KG1 (cell line): ENCODE results near the gene OSBPL7.
"Not testable (repeated sequence)": the region's sequence is repeated elsewhere in the genome, so short reads cannot be mapped to it uniquely, and the experiment has no call there.

Experiments
- DNase-seq: peaks from one replicate; lab custom pipeline; 2025; lab: John Stamatoyannopoulos, UW

The OSBPL7 gene

DNA sequence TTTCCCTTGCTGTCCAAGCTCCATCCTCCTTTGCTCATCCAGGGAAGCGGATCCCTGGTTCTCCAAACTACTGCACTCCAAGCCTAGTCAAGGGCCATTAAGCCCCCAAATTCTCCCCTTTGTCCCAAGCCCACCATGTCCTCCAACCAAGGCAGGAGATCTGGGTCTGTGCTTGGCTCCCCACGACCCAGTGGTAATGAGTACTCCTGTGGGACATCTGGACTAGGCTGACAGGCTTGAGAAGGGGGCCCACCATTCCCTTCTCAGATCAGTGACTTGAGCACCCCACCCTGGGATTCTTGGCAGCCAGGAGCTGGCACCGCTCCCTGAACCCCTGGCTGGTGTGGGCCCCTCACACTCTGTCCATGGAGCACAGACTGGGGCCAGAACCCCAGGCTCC lies 17.1 kb downstream of the OSBPL7 start:
- no peak for DNase-seq

- DNase-seq, result no peak
Measured at GRCh38 chr17:47803751-47804150, 17.8 kb downstream of the OSBPL7 start.

DNA sequence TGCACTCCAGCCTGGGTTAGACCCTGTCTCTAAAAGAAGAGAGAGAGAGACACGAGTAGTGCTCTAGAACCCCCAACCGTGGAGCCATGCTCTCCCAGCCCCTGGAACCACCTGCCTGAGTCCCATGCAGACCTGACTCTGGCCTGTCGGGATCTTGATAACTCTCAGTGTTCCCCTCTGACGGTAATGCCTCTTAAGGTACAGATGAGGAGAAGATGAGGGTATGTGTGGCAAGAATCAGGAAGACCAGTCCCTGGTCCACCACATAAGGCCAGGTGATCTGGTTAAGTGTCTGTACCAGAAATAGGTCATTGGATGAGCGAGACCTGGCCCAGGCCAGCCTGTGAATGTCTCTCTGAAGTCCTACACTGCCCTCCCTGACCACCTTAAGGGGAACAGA lies 18.4 kb downstream of the OSBPL7 start:
- DNase-seq, result no peak

DNA sequence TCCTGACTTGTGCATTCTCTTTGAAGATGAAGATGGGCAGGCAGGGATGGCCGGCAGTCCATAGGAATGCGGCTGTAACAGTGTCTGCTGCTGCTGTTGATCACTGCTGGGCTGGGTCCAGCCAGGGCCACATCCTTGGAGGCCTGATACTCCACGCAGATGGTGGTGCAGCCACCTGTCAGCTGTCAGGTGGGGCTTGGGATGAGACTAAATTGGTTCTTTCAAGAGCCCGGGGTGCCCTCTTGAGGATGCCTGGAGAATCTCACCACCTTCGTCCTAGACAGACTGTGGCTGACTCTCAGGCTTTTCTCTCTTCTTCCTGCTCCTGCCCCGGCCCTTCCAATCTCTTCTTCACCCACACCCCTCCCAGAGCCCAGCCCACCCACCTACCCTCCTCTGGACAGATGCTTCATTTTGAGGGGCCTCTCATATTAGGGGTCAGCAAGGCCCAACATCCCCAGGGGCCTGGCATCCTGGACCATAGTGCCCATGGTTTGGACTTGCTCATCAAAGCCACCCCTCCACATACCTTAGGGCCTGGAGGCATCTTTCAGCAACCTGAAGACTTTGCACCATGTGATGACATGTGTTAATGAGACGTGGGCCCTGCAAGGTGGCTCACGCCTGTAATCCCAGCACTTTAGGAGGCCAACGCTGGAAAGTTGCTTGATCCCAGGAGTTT lies 19.1 kb downstream of the OSBPL7 start:
- DNase-seq, result no peak

DNA sequence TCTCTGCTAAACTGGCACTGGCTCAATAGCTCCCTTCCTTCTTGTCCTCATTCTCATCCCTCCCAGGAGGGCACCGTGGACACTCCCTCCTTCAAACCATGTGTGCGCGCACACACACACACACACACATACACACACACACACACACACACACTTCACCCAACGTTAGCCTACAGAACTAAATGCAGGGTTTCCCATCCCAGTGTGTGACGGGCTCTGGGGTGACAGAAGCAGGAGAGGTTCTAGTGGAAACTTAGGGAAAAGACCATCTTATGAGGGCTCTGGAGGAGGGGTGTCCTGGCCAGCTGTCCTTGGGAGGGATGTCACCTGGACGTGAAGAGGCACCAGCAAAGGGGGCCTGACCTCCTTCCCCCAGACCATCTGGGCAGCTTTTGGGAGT lies 19.7 kb downstream of the OSBPL7 start:
- no peak for DNase-seq

DNA sequence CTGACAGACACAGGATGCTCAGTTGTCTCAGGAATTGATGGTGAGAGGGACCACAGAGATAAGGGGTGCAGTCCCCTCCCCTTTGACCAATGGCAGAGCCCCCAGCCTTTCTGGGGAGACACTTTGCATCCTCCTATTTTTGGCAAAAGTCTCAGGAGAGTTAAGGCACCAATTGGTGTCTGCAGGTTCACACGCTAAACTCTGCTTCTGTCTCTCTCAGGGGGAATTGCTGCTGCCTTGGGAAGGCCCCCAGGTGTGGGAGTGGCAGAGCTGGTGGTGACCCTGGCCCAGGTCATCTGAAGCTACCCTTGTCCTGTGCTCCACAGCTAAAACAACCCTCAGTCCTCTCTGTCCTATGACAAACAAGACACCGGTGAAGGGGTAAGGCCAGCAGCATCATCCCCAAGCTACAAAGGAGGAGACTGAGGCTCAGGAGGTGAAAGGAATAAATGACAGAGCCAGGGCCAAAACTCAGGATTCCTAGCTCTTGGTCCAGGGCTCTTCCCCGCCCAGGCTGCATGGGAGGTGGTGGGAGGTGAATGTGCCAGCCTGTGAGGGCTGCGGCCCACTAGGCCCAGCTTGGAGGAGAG lies 20.3 kb downstream of the OSBPL7 start:
- no peak for DNase-seq

GRCh38 chr17:47800686-47801085 lies 20.9 kb downstream of the OSBPL7 start:
- DNase-seq, result no peak

- DNase-seq, result no peak
Measured at GRCh38 chr17:47797797-47798196, 23.8 kb downstream of the OSBPL7 start.

DNA sequence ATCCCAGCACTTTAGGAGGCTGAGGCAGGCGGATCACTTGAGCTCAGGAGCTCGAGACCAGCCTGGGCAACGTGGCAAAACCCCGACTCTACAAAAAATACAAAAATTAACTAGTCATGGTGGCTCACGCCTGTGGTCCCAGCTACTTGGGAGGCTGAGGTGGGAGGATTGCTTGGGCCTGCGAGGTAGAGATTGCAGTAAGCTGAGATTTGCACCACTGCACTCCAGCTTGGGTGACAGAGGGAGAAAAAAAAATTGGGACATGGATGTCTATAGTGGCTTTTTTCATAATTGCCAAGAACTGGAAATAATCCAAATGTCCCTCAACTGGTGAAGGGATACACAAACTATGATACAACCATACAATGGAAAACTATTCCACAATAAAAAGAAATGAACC lies 28.6 kb downstream of the OSBPL7 start:
- DNase-seq, result no peak

- DNase-seq, result no peak
Measured at GRCh38 chr17:47792457-47792856, 29.1 kb downstream of the OSBPL7 start.

- no peak for DNase-seq
Measured at GRCh38 chr17:47791025-47791424, 30.6 kb downstream of the OSBPL7 start.

- no peak for DNase-seq
Measured at GRCh38 chr17:47789611-47790561, 31.7 kb downstream of the OSBPL7 start.

DNA sequence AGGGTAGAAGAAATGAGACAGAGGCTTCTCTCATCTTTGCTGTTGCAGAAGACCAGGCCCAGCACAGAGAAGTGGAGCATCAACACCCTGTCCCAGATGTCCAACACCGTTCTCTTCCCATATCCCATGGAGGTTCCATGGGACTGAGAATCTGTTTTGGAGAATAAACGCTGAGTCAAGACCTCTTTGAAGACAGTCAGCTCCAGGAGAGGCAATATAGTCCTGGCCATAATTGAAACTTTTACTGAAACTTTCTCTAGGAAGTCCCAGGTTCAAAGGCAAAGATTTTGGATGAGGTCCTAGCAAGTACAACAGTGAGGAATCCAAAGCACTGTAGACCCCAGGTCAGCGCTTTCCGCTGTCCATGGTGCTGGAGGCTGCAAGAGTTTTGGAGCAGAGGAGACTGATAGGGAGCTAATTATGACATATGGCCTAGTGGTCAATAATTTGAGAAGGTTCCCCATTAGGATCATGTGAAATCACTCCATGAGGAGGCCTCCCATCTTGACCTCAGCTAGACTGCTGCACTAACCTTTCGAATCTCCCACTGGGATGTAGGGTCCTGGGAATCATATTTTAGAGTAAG lies 36.0 kb downstream of the OSBPL7 start:
- DNase-seq, result no peak

DNA sequence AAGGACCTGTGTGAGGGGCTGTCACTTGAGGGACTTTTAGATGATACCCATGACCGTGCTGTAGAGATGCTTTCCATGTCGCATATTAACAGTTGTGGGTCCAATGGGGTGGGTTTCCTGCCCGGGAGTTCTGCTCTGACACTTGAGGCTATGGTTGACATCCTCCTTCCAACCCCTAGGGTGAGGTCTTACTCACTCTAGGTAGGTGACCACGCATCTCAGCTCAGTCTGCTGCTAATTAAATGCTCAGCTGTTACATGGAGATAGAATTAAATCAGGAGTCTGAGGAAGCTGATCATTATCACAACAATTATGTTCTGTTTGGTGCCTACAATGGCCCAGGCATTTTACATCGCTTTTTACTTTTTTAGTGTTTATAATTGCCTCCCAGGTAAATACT lies 40.2 kb downstream of the OSBPL7 start:
- no peak for DNase-seq

DNA sequence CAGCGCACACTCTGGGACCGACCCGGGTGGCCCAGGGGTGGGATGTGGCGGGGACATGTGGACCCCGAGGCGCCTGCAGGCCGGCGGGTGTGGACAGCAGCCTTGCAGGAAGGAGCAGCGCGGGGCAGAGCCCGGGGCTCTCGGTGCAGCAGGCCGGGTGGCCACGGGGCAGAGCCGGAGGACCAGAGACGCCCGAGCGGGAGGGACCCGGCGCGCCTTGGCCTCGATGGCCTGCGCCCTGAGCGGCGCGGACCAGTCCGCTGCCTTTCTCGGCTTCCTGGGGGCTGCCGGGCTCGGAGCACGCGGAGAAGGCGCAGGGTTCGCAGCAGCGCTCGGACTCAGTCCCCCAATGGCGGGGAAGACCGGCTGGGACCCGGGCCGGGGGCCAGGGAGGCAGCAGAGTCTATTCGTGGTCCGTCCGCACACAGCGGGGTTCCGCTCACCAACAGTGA lies 43.4 kb downstream of the OSBPL7 start:
- DNase-seq, result no peak

GRCh38 chr17:47776330-47777197 lies 45.0 kb downstream of the OSBPL7 start:
- DNase-seq, result no peak

GRCh38 chr17:47774987-47775580 lies 46.5 kb downstream of the OSBPL7 start:
- DNase-seq, result no peak

GRCh38 chr17:47774331-47774730 lies 47.3 kb downstream of the OSBPL7 start:
- no peak for DNase-seq

DNA sequence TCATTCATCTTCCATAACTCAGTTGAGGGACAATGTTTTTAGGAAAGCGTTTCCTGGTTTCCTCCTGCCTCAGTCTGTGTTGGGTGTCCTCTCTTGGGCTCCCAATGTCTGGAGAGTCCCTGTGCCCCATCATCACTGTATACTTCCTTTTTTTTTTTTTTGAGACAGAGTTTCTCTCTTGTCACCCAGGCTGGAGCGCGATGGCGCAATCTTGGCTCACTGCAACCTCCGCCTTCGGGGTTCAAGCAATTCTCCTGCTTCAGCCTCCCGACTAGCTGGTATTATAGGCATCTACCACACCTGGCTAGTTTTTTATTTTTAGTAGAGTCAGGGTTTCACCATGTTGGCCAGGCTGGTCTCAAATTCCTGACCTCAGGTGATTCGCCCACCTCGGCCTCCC lies 47.9 kb downstream of the OSBPL7 start:
- not testable (repeated sequence) for DNase-seq

DNA sequence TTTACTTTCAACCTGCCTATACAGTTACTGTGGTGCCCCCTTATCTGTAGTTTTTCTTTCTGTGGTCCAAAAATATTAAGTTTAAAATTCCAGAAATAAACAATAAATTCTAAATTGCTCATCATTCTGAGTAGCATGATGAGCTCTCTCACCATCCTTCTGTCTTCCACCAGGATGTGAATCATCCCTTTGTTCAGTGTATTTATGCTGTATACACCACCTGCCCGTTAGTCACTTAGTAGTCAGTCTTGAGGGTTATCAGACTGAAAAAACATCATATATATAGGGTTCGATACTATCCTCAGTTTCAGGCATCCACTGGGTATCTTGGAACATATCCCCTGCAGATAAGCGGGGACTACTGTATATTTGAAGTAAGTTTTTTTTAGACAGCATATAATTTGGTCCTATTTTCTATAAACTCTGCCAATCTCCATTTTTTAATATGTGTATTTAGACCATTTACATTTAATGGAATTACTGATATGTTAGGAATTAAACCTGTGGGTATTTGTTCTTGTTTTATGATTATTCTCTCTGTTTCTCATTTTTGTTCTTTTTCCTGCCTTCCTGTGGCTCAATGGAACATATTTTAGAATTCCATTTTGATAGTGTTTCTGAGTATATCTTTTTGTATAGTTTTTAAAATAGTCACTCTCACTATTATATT lies 57.5 kb downstream of the OSBPL7 start:
- DNase-seq, result no peak

DNA sequence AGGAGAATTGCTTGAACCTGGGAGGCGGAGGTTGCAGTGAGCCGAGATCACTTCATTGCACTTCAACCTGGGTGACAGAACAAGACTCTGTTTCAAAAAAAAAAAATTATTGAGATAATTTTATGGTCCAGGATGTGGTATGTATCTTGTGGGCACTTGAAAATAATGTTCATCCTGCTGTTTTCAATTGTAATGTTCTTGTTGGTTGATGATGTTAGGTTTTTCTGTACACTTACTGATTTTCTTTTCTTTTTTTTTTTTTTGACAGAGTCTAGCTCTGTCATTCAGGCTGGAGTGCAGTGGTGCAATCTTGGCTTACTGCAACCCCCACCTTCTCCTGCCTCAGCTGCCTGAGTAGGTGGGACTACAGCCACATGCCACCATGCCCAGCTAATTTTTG lies 58.9 kb downstream of the OSBPL7 start:
- no peak for DNase-seq
